ENCODE data around the gene ELF5. TPM values are rescaled to one million over a fixed set of nuclear protein-coding genes. Genes with fewer than 3 reads are reported as not detected.

The ELF5 gene
- polyA plus RNA-seq, 1 experiment = not detected

GRCh38 chr11:34509336-34509876, 4.2 kb downstream of the ELF5 start:
- DNase-seq (ENCODE audit: low read depth) = no peak
- no peak overlapping the region for H3K4me3 ChIP-seq (ENCODE audit: low read depth, low read length)
- TF ChIP-seq CTCF (IDR thresholded peaks at IDR 0.05; ENCODE audit: insufficient read depth, low read depth, low read length) = no peak
- POLR2A ChIA-PET = no interaction called here
- H3K27me3 ChIP-seq (ENCODE audit: control insufficient read depth, insufficient read depth, low read length) = no peaks in the 10 kb centered on the region; the same call in 1 of the 2 replicates
- CTCF ChIA-PET = interaction anchor here (1.1 kb wide), 1 partner anchor 8 kb away, joined by 3 read pairs; no protein-coding TSS in a partner anchor
- H3K36me3 ChIP-seq (ENCODE audit: control insufficient read depth, insufficient read depth, low read length) = no peaks in the 10 kb centered on the region

- H3K27me3 ChIP-seq (ENCODE audit: control insufficient read depth, insufficient read depth, low read length) = no peaks in the 10 kb centered on the region; the same call in 1 of the 2 replicates
- H3K36me3 ChIP-seq (ENCODE audit: control insufficient read depth, insufficient read depth, low read length) = no peaks in the 10 kb centered on the region
- CTCF ChIA-PET = interaction anchor here (1.1 kb wide), 1 partner anchor 9 kb away, joined by 3 read pairs; no protein-coding TSS in a partner anchor
- POLR2A ChIA-PET = no interaction called here
- H3K4me3 ChIP-seq (ENCODE audit: low read depth, low read length) = no peak overlapping the region
- DNase-seq (ENCODE audit: low read depth) = no peak
- no peak for TF ChIP-seq CTCF (IDR thresholded peaks at IDR 0.05; ENCODE audit: insufficient read depth, low read depth, low read length)
Observed at GRCh38 chr11:34508524-34508923, 5.1 kb downstream of the ELF5 start.

- no peaks in the 10 kb centered on the region for H3K36me3 ChIP-seq (ENCODE audit: control insufficient read depth, insufficient read depth, low read length)
- ChIA-PET CTCF (interaction anchor here (0.9 kb wide), 1 partner anchor 11 kb away, joined by 3 read pairs; no protein-coding TSS in a partner anchor), POLR2A (no interaction called here)
- no peak for DNase-seq (ENCODE audit: low read depth)
- no peak for TF ChIP-seq CTCF (IDR thresholded peaks at IDR 0.05; ENCODE audit: insufficient read depth, low read depth, low read length)
- H3K27me3 ChIP-seq (ENCODE audit: control insufficient read depth, insufficient read depth, low read length) = no peaks in the 10 kb centered on the region; the same call in 1 of the 2 replicates
- no peak overlapping the region for H3K4me3 ChIP-seq (ENCODE audit: low read depth, low read length)
Observed at GRCh38 chr11:34507610-34508009, 6.0 kb downstream of the ELF5 start.

- DNase-seq (ENCODE audit: low read depth) = no peak
- Histone ChIP-seq H3K36me3 (ENCODE audit: control insufficient read depth, insufficient read depth, low read length) (no peaks in the 10 kb centered on the region), H3K4me3 (ENCODE audit: low read depth, low read length) (no peak overlapping the region), H3K27me3 (ENCODE audit: control insufficient read depth, insufficient read depth, low read length) (no peaks in the 10 kb centered on the region; the same call in 1 of the 2 replicates)
- CTCF ChIA-PET = interaction anchor here (0.9 kb wide), 1 partner anchor 12 kb away, joined by 3 read pairs; no protein-coding TSS in a partner anchor
- TF ChIP-seq CTCF (IDR thresholded peaks at IDR 0.05; ENCODE audit: insufficient read depth, low read depth, low read length) = no peak
- POLR2A ChIA-PET = no interaction called here
Observed at GRCh38 chr11:34507156-34507555, 6.4 kb downstream of the ELF5 start.

DNA sequence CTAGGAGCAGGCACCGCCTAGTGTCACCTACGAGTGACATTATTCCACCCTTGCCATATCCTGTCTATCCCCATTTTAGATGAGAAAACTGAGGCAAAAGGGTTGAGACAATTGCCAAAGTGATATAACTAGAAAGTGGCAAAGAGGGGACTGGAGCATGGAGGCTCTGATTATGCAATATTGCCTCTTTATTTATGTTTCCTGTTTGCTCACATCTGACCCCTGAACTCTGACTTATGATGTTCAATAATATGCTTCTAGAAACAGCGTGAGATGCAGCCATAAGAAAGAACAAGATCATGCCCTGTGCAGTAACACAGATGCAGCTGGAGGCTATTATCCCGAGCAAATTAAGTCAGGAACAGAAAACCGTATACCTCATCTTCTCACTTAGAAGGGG, 7.7 kb downstream of the ELF5 start:
- no peaks in the 10 kb centered on the region for H3K36me3 ChIP-seq (ENCODE audit: control insufficient read depth, insufficient read depth, low read length)
- DNase-seq (ENCODE audit: low read depth) = no peak
- POLR2A ChIA-PET = no interaction called here
- no peak for TF ChIP-seq CTCF (IDR thresholded peaks at IDR 0.05; ENCODE audit: insufficient read depth, low read depth, low read length)
- no peaks in the 10 kb centered on the region; the same call in 1 of the 2 replicates for H3K27me3 ChIP-seq (ENCODE audit: control insufficient read depth, insufficient read depth, low read length)
- no peak overlapping the region for H3K4me3 ChIP-seq (ENCODE audit: low read depth, low read length)
- CTCF ChIA-PET = no interaction called here

All from BJ (cell line).